Naive thymus-derived CD4-positive, alpha-beta T cell (primary cell): ENCODE results near the gene OGA. TPM values are rescaled to one million over a fixed set of nuclear protein-coding genes. Genes with fewer than 3 reads are reported as not detected.

Experiments
- ATAC-seq: fragments of 150-1000 bp; cut with Tn5 transposase; 2 replicates; pipeline ENCODE4 v1.10.0; 2021; ENCODE audit warnings: mild to moderate bottlenecking, moderate library complexity
- CTCF ChIA-PET: fragments of 350-600 bp; sonication (Branson Sonifier 250); formaldehyde crosslinking; loops from one replicate; lab custom pipeline; 2021; ENCODE audit warnings: antibody characterized with exemption; lab: Charles Lee
- POLR2A ChIA-PET: fragments of 350-600 bp; sonication (Branson Sonifier 250); formaldehyde crosslinking; loops from one replicate; lab custom pipeline; 2021; ENCODE audit warnings: antibody characterized with exemption, inconsistent platforms; lab: Charles Lee
- DNase-seq, 9 donors: peaks; one replicate each; pipeline versions ENCODE4 v3.0.0 to v3.0.0-alpha.2; 2020 to 2022; ENCODE audit warnings: mixed read lengths in 1 of 9
- H3K27ac ChIP-seq: one replicate; pipeline ENCODE4 v1.7.0; 2013; ENCODE audit warnings: mild to moderate bottlenecking, low read depth, low read length, moderate library complexity
- H3K27me3 ChIP-seq, 2 donors: one replicate each; pipeline ENCODE4 v1.7.0; 2013; ENCODE audit warnings: low read length in 2 of 2, mild to moderate bottlenecking in 2 of 2, moderate library complexity in 2 of 2; ENCODE audit not compliant: control insufficient read depth in 2 of 2, insufficient read depth in 2 of 2
- H3K36me3 ChIP-seq, 3 experiments: 1 replicate in 2 of 3; 2 replicates in 1 of 3; pipeline ENCODE4 v1.7.0; 2013; ENCODE audit warnings: low read length in 3 of 3, mild to moderate bottlenecking in 3 of 3, moderate library complexity in 1 of 3; ENCODE audit not compliant: insufficient read depth in 3 of 3, control insufficient read depth in 2 of 3
- H3K4me1 ChIP-seq, 2 donors: one replicate each; pipeline ENCODE4 v1.7.0; 2013; ENCODE audit warnings: low read length in 2 of 2, mild to moderate bottlenecking in 2 of 2, moderate library complexity in 1 of 2; ENCODE audit not compliant: control insufficient read depth in 2 of 2, insufficient read depth in 2 of 2
- H3K4me3 ChIP-seq: 2 replicates; pipeline ENCODE4 v1.7.0; 2013; ENCODE audit warnings: mild to moderate bottlenecking, low read length
- H3K9me3 ChIP-seq, 3 experiments: 1 replicate in 2 of 3; 2 replicates in 1 of 3; pipeline ENCODE4 v1.7.0; 2013; ENCODE audit warnings: low read length in 3 of 3; ENCODE audit not compliant: control insufficient read depth in 2 of 3
- H3K27ac Mint-ChIP-seq, 9 donors: one replicate each; pipeline ENCODE4 v1.8.0; 2020 to 2022; ENCODE audit warnings: mixed read lengths in 9 of 9, mild to moderate bottlenecking in 8 of 9, moderate library complexity in 5 of 9, inconsistent platforms in 2 of 9
- H3K27me3 Mint-ChIP-seq, 5 donors: one replicate each; pipeline ENCODE4 v1.8.0; 2021 to 2022; ENCODE audit warnings: mixed read lengths in 5 of 5, mild to moderate bottlenecking in 1 of 5
- H3K36me3 Mint-ChIP-seq, 5 donors: one replicate each; pipeline ENCODE4 v1.8.0; 2020 to 2022; ENCODE audit warnings: mixed read lengths in 5 of 5, mild to moderate bottlenecking in 3 of 5, inconsistent platforms in 1 of 5
- H3K4me1 Mint-ChIP-seq, 7 donors: one replicate each; pipeline ENCODE4 v1.8.0; 2020 to 2022; ENCODE audit warnings: mixed read lengths in 7 of 7, mild to moderate bottlenecking in 3 of 7, inconsistent platforms in 1 of 7
- H3K4me3 Mint-ChIP-seq, 10 donors: one replicate each; pipeline ENCODE4 v1.8.0; 2020 to 2022; ENCODE audit warnings: mild to moderate bottlenecking in 10 of 10, mixed read lengths in 10 of 10, moderate library complexity in 6 of 10, inconsistent platforms in 2 of 10
- H3K9me3 Mint-ChIP-seq, 11 donors: one replicate each; pipeline ENCODE4 v1.8.0; 2020 to 2022; ENCODE audit warnings: mixed read lengths in 11 of 11, mild to moderate bottlenecking in 4 of 11, inconsistent platforms in 1 of 11, moderate library complexity in 1 of 11
- intact Hi-C, 2 donors: fragments of 100-400 bp; cut with micrococcal nuclease; formaldehyde crosslinking; loops; one replicate each; pipeline ENCODE4 v1.15.1; 2023
- polyA plus RNA-seq, 2 donors: library from polyadenylated mRNA; unstranded; fragments of 300-500 nt; fragmentation: Illumina TruSeq; gene quantifications; one replicate each; pipeline ENCODE4 v1.2.3, GENCODE V29; 2021
- total RNA-seq, 6 experiments: library from RNA in 5 of 6; stranded (reverse) in 5 of 6; gene quantifications; 1 replicate in 5 of 6; 2 replicates in 1 of 6; pipeline ENCODE4 v1.2.3 and lab custom pipeline; 2021 to 2026

Gene OGA
- total and polyA plus RNA-seq, 7 experiments from 2014 or later = 45.8 to 338 (median 307) TPM

DNA sequence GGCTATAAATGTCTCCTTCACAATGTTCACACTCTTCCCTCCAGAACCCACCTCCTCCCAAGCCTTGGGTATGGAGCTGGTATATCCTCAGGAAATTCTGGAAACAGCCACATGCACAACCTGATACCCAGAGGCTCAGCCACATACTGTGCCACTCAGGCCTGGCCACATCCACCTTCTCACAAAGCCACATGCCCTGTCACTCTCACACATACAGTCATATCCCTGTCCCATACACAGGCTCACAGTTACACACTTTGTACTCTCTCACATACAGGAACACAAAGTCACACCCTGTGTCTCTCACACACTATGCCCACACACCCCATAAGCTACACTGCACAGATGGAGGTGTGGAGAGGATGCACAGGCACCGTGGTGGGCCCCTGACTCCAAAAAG lies 15.2 kb upstream of the OGA start:
- POLR2A ChIA-PET = interaction anchor here (0.6 to 8.8 kb wide), 3 partner anchors 15 to 184 kb away, joined by 3 to 71 read pairs (median 3); partner anchors contain the start of gene OGA
- no peaks in the 10 kb centered on the region for H3K27me3 ChIP-seq
- H3K4me3 Mint-ChIP-seq = peak overlapping the region in 9 of 10 donors; percentile 30 to 63 (median 49)
- peaks cover 0 to 4% (median 0%) of the 10 kb centered on the region in 5 donors for H3K27me3 Mint-ChIP-seq
- no peaks in the 10 kb centered on the region for H3K9me3 ChIP-seq
- ATAC-seq (no peak), DNase-seq (no peak)
- H3K36me3 Mint-ChIP-seq = peaks cover 0 to 6% (median 0%) of the 10 kb centered on the region in 5 donors
- peaks cover 0 to 17% (median 0%) of the 10 kb centered on the region in 11 donors for H3K9me3 Mint-ChIP-seq
- H3K4me1 ChIP-seq = peaks cover 29 to 58% of the 10 kb centered on the region in 2 donors
- no peak overlapping the region for H3K27ac ChIP-seq
- no peaks in the 10 kb centered on the region for H3K36me3 ChIP-seq
- CTCF ChIA-PET = interaction anchor here (0.7 to 2.2 kb wide), 4 partner anchors 8 to 177 kb away, joined by 3 to 9 read pairs (median 5); partner anchors contain the start of gene OGA
- peaks cover 46 to 66% (median 59%) of the 10 kb centered on the region in 7 donors for H3K4me1 Mint-ChIP-seq
- intact Hi-C loops = loop anchor here (5.0 to 10.0 kb wide), 4 partner anchors 51 to 799 kb away; partner anchors contain the start of genes BTRC (in 1 of the 2), NPM3 (in 1 of the 2), PDZD7 (in 1 of the 2) and PPRC1 (in 1 of the 2)
- peak overlapping the region; percentile 21 to 99 (median 86) for H3K27ac Mint-ChIP-seq
- H3K4me3 ChIP-seq = no peak overlapping the region

GRCh38 chr10:101832325-101832771 lies 14.1 kb upstream of the OGA start:
- POLR2A ChIA-PET = interaction anchor here (0.7 to 8.8 kb wide), 5 partner anchors 9 to 19 kb away, joined by 4 to 71 read pairs (median 5); partner anchors contain the start of gene OGA
- H3K4me1 Mint-ChIP-seq = peaks cover 46 to 66% (median 59%) of the 10 kb centered on the region in 7 donors
- H3K4me1 ChIP-seq = peaks cover 29 to 58% of the 10 kb centered on the region in 2 donors
- no peak overlapping the region for H3K4me3 ChIP-seq
- intact Hi-C loops = loop anchor here (5.0 to 10.0 kb wide), 4 partner anchors 50 to 798 kb away; partner anchors contain the start of genes BTRC (in 1 of the 2), NPM3 (in 1 of the 2), PDZD7 (in 1 of the 2) and PPRC1 (in 1 of the 2)
- peak overlapping the region in 4 of 10 donors; percentile 34 to 94 (median 68) for H3K4me3 Mint-ChIP-seq
- ATAC-seq (no peak), DNase-seq (no peak)
- peak overlapping the region; percentile 85 for H3K27ac ChIP-seq
- no peaks in the 10 kb centered on the region for H3K27me3 ChIP-seq
- CTCF ChIA-PET = interaction anchor here (1.7 to 2.2 kb wide), 2 partner anchors 10 to 14 kb away, joined by 7 to 9 read pairs; partner anchors contain the start of gene OGA
- no peaks in the 10 kb centered on the region for H3K9me3 ChIP-seq
- H3K9me3 Mint-ChIP-seq = peaks cover 0 to 17% (median 0%) of the 10 kb centered on the region in 11 donors
- H3K27me3 Mint-ChIP-seq = peaks cover 0 to 4% (median 0%) of the 10 kb centered on the region in 5 donors
- H3K27ac Mint-ChIP-seq = peak overlapping the region; percentile 74 to 100 (median 99)
- no peaks in the 10 kb centered on the region for H3K36me3 ChIP-seq
- H3K36me3 Mint-ChIP-seq = peaks cover 0 to 6% (median 0%) of the 10 kb centered on the region in 5 donors

GRCh38 chr10:101831169-101831811 lies 13.0 kb upstream of the OGA start:
- peaks cover 0 to 17% (median 0%) of the 10 kb centered on the region in 11 donors for H3K9me3 Mint-ChIP-seq
- H3K4me1 Mint-ChIP-seq = peaks cover 46 to 66% (median 59%) of the 10 kb centered on the region in 7 donors
- DNase-seq = no peak
- Histone ChIP-seq H3K36me3 (no peaks in the 10 kb centered on the region), H3K9me3 (no peaks in the 10 kb centered on the region), H3K27ac (peak overlapping the region; percentile 85), H3K27me3 (no peaks in the 10 kb centered on the region), H3K4me1 (peaks cover 28 to 58% of the 10 kb centered on the region in 2 donors), H3K4me3 (peak overlapping the region; percentile 66)
- H3K27ac Mint-ChIP-seq = peak overlapping the region; percentile 94 to 100 (median 99)
- intact Hi-C loops = loop anchor here (1.0 to 10.0 kb wide), 9 partner anchors 9 to 796 kb away; partner anchors contain the start of genes ACTR1A (in 1 of the 2), BTRC (in 1 of the 2), NFKB2 (in 1 of the 2) and NPM3 (in 1 of the 2)
- no peak for ATAC-seq
- CTCF ChIA-PET = interaction anchor here (1.4 to 2.2 kb wide), 2 partner anchors 8 to 11 kb away, joined by 4 to 9 read pairs; no protein-coding TSS in a partner anchor
- H3K4me3 Mint-ChIP-seq = peak overlapping the region; percentile 79 to 94 (median 88)
- H3K36me3 Mint-ChIP-seq = peaks cover 0 to 6% (median 0%) of the 10 kb centered on the region in 5 donors
- peaks cover 0 to 4% (median 0%) of the 10 kb centered on the region in 5 donors for H3K27me3 Mint-ChIP-seq
- POLR2A ChIA-PET = interaction anchor here (0.7 to 8.8 kb wide), 9 partner anchors 9 to 288 kb away, joined by 3 to 71 read pairs (median 5); partner anchors contain the start of gene OGA

GRCh38 chr10:101830322-101831168 lies 12.3 kb upstream of the OGA start:
- Histone ChIP-seq H3K4me1 (peaks cover 22 to 53% of the 10 kb centered on the region in 2 donors), H3K27me3 (no peaks in the 10 kb centered on the region), H3K36me3 (no peaks in the 10 kb centered on the region), H3K27ac (peak overlapping the region; percentile 85), H3K4me3 (peak overlapping the region; percentile 66), H3K9me3 (no peaks in the 10 kb centered on the region)
- peaks cover 0 to 4% (median 0%) of the 10 kb centered on the region in 5 donors for H3K27me3 Mint-ChIP-seq
- ChIA-PET CTCF (interaction anchor here (1.2 to 1.5 kb wide), 3 partner anchors 9 to 10 kb away, joined by 3 to 4 read pairs (median 4); no protein-coding TSS in a partner anchor), POLR2A (interaction anchor here (0.6 to 8.8 kb wide), 6 partner anchors 9 to 288 kb away, joined by 3 to 71 read pairs (median 4); partner anchors contain the start of gene OGA)
- intact Hi-C loops = loop anchor here (1.0 to 10.0 kb wide), 14 partner anchors 10 to 796 kb away; partner anchors contain the start of genes ACTR1A (in 1 of the 2), BTRC (in 1 of the 2), GBF1 (in 1 of the 2) and NFKB2 (in 1 of the 2)
- peak overlapping the region; percentile 79 to 94 (median 88) for H3K4me3 Mint-ChIP-seq
- DNase-seq (peak; percentile 89 to 98 (median 95)), ATAC-seq (peak; percentile 90)
- peak overlapping the region; percentile 94 to 100 (median 99) for H3K27ac Mint-ChIP-seq
- H3K4me1 Mint-ChIP-seq = peaks cover 41 to 59% (median 53%) of the 10 kb centered on the region in 7 donors
- H3K36me3 Mint-ChIP-seq = peaks cover 0 to 6% (median 0%) of the 10 kb centered on the region in 5 donors
- peaks cover 0 to 17% (median 0%) of the 10 kb centered on the region in 11 donors for H3K9me3 Mint-ChIP-seq

DNA sequence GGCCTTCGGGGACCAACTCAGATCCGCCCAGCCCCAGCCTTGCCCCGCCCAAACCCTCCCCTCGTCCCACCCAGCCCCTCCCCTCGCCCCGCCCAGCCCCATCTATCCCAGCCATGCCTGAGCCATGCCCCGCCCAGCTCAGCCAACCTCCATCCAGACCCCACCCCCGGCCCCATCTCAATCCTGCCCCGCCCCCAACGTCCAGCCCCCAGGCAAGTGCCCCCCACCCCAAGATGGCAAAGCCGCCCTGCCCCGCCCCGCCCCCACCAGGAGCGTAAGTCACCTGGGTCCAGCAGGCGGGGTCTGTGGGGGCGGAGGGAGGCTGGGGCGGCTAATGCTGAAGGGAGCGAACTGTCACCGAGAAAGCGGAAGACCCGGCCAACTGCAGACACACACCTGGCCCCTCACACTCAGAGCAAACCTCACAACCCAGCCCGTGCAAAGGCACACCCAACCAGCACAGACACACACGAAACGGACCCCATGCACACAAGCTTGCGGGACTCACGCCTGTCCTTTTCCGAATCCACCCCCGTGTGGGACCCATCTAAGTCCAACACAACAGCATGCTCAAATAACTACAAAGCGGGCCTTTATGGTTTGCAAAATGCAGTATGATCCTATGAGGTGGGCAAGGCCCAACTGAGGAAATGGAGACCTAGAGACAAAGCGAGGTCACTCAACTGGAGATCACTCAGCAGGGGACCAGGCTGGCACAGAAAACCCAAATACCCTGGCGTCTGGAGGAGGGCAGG lies 11.5 kb upstream of the OGA start:
- peaks cover 0 to 6% (median 0%) of the 10 kb centered on the region in 5 donors for H3K36me3 Mint-ChIP-seq

More for the DNA sequence above, 11.5 kb upstream of the OGA start:
- no peaks in the 10 kb centered on the region for H3K27me3 ChIP-seq
- ChIA-PET POLR2A (interaction anchor here (0.6 to 8.8 kb wide), 4 partner anchors 9 to 34 kb away, joined by 3 to 71 read pairs (median 4); partner anchors contain the start of gene OGA), CTCF (interaction anchor here (0.7 to 1.5 kb wide), 3 partner anchors 9 to 61 kb away, joined by 3 to 4 read pairs (median 3); no protein-coding TSS in a partner anchor)
- peak overlapping the region; percentile 94 to 100 (median 99) for H3K27ac Mint-ChIP-seq
- peak overlapping the region; percentile 66 for H3K4me3 ChIP-seq
- ATAC-seq (peak; percentile 6), DNase-seq (peak; percentile 39 to 75 (median 66))
- peak overlapping the region; percentile 85 for H3K27ac ChIP-seq
- H3K4me1 ChIP-seq = peaks cover 16 to 45% of the 10 kb centered on the region in 2 donors
- H3K27me3 Mint-ChIP-seq = peaks cover 0 to 4% (median 0%) of the 10 kb centered on the region in 5 donors
- peaks cover 36 to 53% (median 47%) of the 10 kb centered on the region in 7 donors for H3K4me1 Mint-ChIP-seq
- H3K9me3 Mint-ChIP-seq = peaks cover 0 to 16% (median 0%) of the 10 kb centered on the region in 11 donors
- intact Hi-C loops = loop anchor here (1.0 to 10.0 kb wide), 14 partner anchors 11 to 795 kb away; partner anchors contain the start of genes ACTR1A (in 1 of the 2), BTRC (in 1 of the 2), GBF1 (in 1 of the 2) and NFKB2 (in 1 of the 2)
- H3K9me3 ChIP-seq = no peaks in the 10 kb centered on the region
- peak overlapping the region; percentile 79 to 94 (median 88) for H3K4me3 Mint-ChIP-seq
- H3K36me3 ChIP-seq = no peaks in the 10 kb centered on the region
